GM23338 (cell line): Measurements from ENCODE around the gene PCYT2. TPM values are rescaled to one million over a fixed set of nuclear protein-coding genes. Genes with fewer than 3 reads are reported as not detected.

ENCODE experiments used
- ATAC-seq: fragments of 200-7000 bp; cut with Tn5 transposase; 3 replicates; pipeline ENCODE4 v1.9.1; 2020
- DNase-seq: peaks from one replicate; pipeline ENCODE4 v3.0.0-alpha.2; 2015; ENCODE audit warnings: low spot score
- H2AFZ ChIP-seq: fragments of 200-600 bp; sonication (generic); 2 replicates; pipeline ENCODE4 v1.8.0; 2016; ENCODE audit warnings: antibody characterized with exemption, mild to moderate bottlenecking, moderate library complexity
- H3F3A ChIP-seq: fragments of 200-600 bp; sonication (generic); replicated peaks from 2 replicates; pipeline ENCODE4 v1.8.0; 2017; ENCODE audit warnings: antibody characterized with exemption, mixed run types, low read depth
- H3K27ac ChIP-seq: fragments of 200-600 bp; sonication (generic); 2 replicates; pipeline ENCODE4 v1.6.1; 2016; ENCODE audit warnings: low read depth
- H3K27me3 ChIP-seq: fragments of 200-600 bp; sonication (generic); 2 replicates; pipeline ENCODE4 v1.8.0; 2016; ENCODE audit warnings: mild to moderate bottlenecking, mixed run types, moderate library complexity; ENCODE audit not compliant: insufficient read depth
- H3K36me3 ChIP-seq: fragments of 200-600 bp; sonication (generic); 2 replicates; pipeline ENCODE4 v1.8.0; 2016; ENCODE audit warnings: mild to moderate bottlenecking; ENCODE audit not compliant: insufficient read depth
- H3K4me1 ChIP-seq: fragments of 200-600 bp; sonication (generic); 2 replicates; pipeline ENCODE4 v1.8.0; 2016; ENCODE audit warnings: mild to moderate bottlenecking, moderate library complexity; ENCODE audit not compliant: insufficient read depth
- H3K4me2 ChIP-seq: fragments of 200-600 bp; sonication (generic); 2 replicates; pipeline ENCODE4 v1.7.1; 2017; ENCODE audit warnings: mixed run types
- H3K4me3 ChIP-seq: fragments of 200-600 bp; sonication (generic); 2 replicates; pipeline ENCODE4 v1.6.1; 2016; ENCODE audit warnings: mixed run types
- H3K79me2 ChIP-seq: fragments of 200-600 bp; sonication (generic); replicated peaks from 2 replicates; pipeline ENCODE4 v1.8.0; 2017; ENCODE audit warnings: mild to moderate bottlenecking; ENCODE audit not compliant: insufficient read depth
- H3K9me2 ChIP-seq: fragments of 200-600 bp; sonication (generic); 2 replicates; pipeline ENCODE4 v1.8.0; 2017; ENCODE audit not compliant: insufficient read depth
- H4K20me1 ChIP-seq: fragments of 200-600 bp; sonication (generic); replicated peaks from 2 replicates; pipeline ENCODE4 v1.8.0; 2017; ENCODE audit warnings: mild to moderate bottlenecking; ENCODE audit not compliant: insufficient read depth
- H3K27ac Mint-ChIP-seq: 2 replicates; pipeline ENCODE4 v1.8.0; 2020; ENCODE audit warnings: inconsistent platforms, mild to moderate bottlenecking, moderate library complexity, mixed read lengths
- H3K27me3 Mint-ChIP-seq: 3 replicates; pipeline ENCODE4 v1.8.0; 2022; ENCODE audit warnings: low read depth, mild to moderate bottlenecking, moderate library complexity, mixed read lengths, inconsistent platforms; ENCODE audit not compliant: insufficient read depth, poor library complexity
- H3K36me3 Mint-ChIP-seq: 3 replicates; pipeline ENCODE4 v1.8.0; 2021; ENCODE audit warnings: low read depth, mild to moderate bottlenecking, inconsistent platforms, moderate library complexity, mixed read lengths
- H3K4me1 Mint-ChIP-seq: 3 replicates; pipeline ENCODE4 v1.8.0; 2020; ENCODE audit warnings: mild to moderate bottlenecking, inconsistent platforms, mixed read lengths
- H3K4me3 Mint-ChIP-seq: 3 replicates; pipeline ENCODE4 v1.8.0; 2021; ENCODE audit warnings: moderate library complexity, mild to moderate bottlenecking, inconsistent platforms, mixed read lengths
- H3K9me3 Mint-ChIP-seq: 3 replicates; pipeline ENCODE4 v1.8.0; 2020; ENCODE audit warnings: moderate library complexity, mild to moderate bottlenecking, inconsistent platforms, mixed read lengths
- CREB1 ChIP-seq: fragments of 250-450 bp; sonication (Bioruptor Pico); IDR thresholded peaks from 2 replicates; pipeline ENCODE4 v1.5.0; 2020; ENCODE audit warnings: low read depth, mild to moderate bottlenecking, moderate library complexity
- CTCF ChIP-seq, 2 experiments: fragments of 200-600 bp in 1 of 2; sonication (generic) in 1 of 2; conservative IDR thresholded peaks; 2 replicates each; pipeline versions ENCODE4 v1.5.1 to v1.6.1; 2016 to 2017; ENCODE audit warnings: antibody characterized with exemption in 2 of 2, low read depth in 2 of 2, mild to moderate bottlenecking in 2 of 2, moderate library complexity in 1 of 2
- ETS1 ChIP-seq: IDR thresholded peaks from 2 replicates; pipeline ENCODE4 v1.6.1; 2016; ENCODE audit warnings: antibody characterized with exemption
- EZH2 ChIP-seq: fragments of 200-600 bp; sonication (generic); IDR thresholded peaks from one replicate; pipeline ENCODE4 v1.8.0; 2017; ENCODE audit warnings: antibody characterized with exemption, mild to moderate bottlenecking, low read depth; ENCODE audit not compliant: unreplicated experiment
- EZH2phosphoT487 ChIP-seq: fragments of 200-600 bp; sonication (generic); IDR thresholded peaks from one replicate; pipeline ENCODE4 v1.8.1; 2018; ENCODE audit warnings: antibody characterized with exemption; ENCODE audit not compliant: unreplicated experiment
- JUNB ChIP-seq: IDR thresholded peaks from one replicate; pipeline ENCODE4 v1.6.1; 2016; ENCODE audit warnings: antibody characterized with exemption; ENCODE audit not compliant: unreplicated experiment
- REST ChIP-seq: IDR thresholded peaks from one replicate; pipeline ENCODE4 v1.6.1; 2018; ENCODE audit warnings: antibody characterized with exemption; ENCODE audit not compliant: unreplicated experiment
- STAT1 ChIP-seq: IDR thresholded peaks from one replicate; pipeline ENCODE4 v1.6.1; 2016; ENCODE audit warnings: antibody characterized with exemption; ENCODE audit not compliant: unreplicated experiment
- ZNF114 ChIP-seq: fragments of 250-450 bp; sonication (Bioruptor Pico); IDR thresholded peaks from 2 replicates; pipeline ENCODE4 v1.5.0; 2020; ENCODE audit warnings: mild to moderate bottlenecking, moderate library complexity
- polyA plus RNA-seq: library from polyadenylated mRNA; unstranded; fragments of >200 nt; fragmentation: Nextera tagmentation; extraction: Ambion mirVana; gene quantifications from 2 replicates; pipeline ENCODE4 v1.2.1, GENCODE V29; 2016
- total RNA-seq: library from RNA; depleted of rRNA; stranded (reverse); fragments of >200 nt; shearing (Covaris generic); gene quantifications from 2 replicates; pipeline ENCODE4 v1.2.3, GENCODE V29; 2014
- TF ChIP-seq, protein P1 (sequence below): fragments of 250-450 bp; sonication (Bioruptor Pico); IDR thresholded peaks from 2 replicates; pipeline ENCODE4 v1.5.0; 2020; ENCODE audit warnings: mild to moderate bottlenecking, moderate library complexity

The PCYT2 gene
- total and polyA plus RNA-seq, 2 experiments from 2014 or later = 51.6 to 82.9 TPM

GRCh38 chr17:81955058-81955681, 44.0 kb upstream of the PCYT2 start:
- ATAC-seq (no peak), DNase-seq (no peak)
- peaks cover 6% of the 10 kb centered on the region; the same call in 1 of the 2 replicates for H4K20me1 ChIP-seq
- H3K9me2 ChIP-seq = no peaks in the 10 kb centered on the region
- H3K27ac ChIP-seq = no peak overlapping the region
- H3K36me3 Mint-ChIP-seq = no peaks in the 10 kb centered on the region; the same call in 2 of the 3 replicates
- TF ChIP-seq REST (no peak), STAT1 (no peak), CREB1 (CRISPR knock-in tag) (no peak), JUNB (no peak), EZH2phosphoT487 (no peak), ETS1 (no peak), EZH2 (no peak), ZNF114 (no peak), CTCF (conservative IDR thresholded peaks at IDR 0.05; ENCODE audit: low read depth in 2 of 2) (no peak)
- TF ChIP-seq, protein P1, sequence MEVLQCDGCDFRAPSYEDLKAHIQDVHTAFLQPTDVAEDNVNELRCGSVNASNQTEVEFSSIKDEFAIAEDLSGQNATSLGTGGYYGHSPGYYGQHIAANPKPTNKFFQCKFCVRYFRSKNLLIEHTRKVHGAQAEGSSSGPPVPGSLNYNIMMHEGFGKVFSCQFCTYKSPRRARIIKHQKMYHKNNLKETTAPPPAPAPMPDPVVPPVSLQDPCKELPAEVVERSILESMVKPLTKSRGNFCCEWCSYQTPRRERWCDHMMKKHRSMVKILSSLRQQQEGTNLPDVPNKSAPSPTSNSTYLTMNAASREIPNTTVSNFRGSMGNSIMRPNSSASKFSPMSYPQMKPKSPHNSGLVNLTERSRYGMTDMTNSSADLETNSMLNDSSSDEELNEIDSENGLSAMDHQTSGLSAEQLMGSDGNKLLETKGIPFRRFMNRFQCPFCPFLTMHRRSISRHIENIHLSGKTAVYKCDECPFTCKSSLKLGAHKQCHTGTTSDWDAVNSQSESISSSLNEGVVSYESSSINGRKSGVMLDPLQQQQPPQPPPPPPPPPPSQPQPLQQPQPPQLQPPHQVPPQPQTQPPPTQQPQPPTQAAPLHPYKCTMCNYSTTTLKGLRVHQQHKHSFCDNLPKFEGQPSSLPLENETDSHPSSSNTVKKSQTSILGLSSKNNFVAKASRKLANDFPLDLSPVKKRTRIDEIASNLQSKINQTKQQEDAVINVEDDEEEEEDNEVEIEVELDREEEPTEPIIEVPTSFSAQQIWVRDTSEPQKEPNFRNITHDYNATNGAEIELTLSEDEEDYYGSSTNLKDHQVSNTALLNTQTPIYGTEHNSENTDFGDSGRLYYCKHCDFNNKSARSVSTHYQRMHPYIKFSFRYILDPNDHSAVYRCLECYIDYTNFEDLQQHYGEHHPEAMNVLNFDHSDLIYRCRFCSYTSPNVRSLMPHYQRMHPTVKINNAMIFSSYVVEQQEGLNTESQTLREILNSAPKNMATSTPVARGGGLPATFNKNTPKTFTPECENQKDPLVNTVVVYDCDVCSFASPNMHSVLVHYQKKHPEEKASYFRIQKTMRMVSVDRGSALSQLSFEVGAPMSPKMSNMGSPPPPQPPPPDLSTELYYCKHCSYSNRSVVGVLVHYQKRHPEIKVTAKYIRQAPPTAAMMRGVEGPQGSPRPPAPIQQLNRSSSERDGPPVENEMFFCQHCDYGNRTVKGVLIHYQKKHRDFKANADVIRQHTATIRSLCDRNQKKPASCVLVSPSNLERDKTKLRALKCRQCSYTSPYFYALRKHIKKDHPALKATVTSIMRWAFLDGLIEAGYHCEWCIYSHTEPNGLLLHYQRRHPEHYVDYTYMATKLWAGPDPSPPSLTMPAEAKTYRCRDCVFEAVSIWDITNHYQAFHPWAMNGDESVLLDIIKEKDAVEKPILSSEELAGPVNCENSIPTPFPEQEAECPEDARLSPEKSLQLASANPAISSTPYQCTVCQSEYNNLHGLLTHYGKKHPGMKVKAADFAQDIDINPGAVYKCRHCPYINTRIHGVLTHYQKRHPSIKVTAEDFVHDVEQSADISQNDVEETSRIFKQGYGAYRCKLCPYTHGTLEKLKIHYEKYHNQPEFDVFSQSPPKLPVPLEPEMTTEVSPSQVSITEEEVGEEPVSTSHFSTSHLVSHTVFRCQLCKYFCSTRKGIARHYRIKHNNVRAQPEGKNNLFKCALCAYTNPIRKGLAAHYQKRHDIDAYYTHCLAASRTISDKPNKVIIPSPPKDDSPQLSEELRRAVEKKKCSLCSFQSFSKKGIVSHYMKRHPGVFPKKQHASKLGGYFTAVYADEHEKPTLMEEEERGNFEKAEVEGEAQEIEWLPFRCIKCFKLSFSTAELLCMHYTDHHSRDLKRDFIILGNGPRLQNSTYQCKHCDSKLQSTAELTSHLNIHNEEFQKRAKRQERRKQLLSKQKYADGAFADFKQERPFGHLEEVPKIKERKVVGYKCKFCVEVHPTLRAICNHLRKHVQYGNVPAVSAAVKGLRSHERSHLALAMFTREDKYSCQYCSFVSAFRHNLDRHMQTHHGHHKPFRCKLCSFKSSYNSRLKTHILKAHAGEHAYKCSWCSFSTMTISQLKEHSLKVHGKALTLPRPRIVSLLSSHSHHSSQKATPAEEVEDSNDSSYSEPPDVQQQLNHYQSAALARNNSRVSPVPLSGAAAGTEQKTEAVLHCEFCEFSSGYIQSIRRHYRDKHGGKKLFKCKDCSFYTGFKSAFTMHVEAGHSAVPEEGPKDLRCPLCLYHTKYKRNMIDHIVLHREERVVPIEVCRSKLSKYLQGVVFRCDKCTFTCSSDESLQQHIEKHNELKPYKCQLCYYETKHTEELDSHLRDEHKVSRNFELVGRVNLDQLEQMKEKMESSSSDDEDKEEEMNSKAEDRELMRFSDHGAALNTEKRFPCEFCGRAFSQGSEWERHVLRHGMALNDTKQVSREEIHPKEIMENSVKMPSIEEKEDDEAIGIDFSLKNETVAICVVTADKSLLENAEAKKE (CRISPR knock-in tag) = no peak
- H3K27me3 Mint-ChIP-seq = peaks cover 40% of the 10 kb centered on the region
- H3K9me3 Mint-ChIP-seq = peaks cover 3% of the 10 kb centered on the region; the same call in 1 of the 3 replicates
- no peak overlapping the region for H2AFZ ChIP-seq
- H3F3A ChIP-seq = no peaks in the 10 kb centered on the region
- H3K4me1 Mint-ChIP-seq = no peaks in the 10 kb centered on the region; the same call in 2 of the 3 replicates
- H3K4me3 Mint-ChIP-seq = no peak overlapping the region
- no peaks in the 10 kb centered on the region for H3K36me3 ChIP-seq
- no peak overlapping the region for H3K27ac Mint-ChIP-seq
- no peak overlapping the region for H3K4me3 ChIP-seq
- H3K4me2 ChIP-seq = no peak overlapping the region
- no peaks in the 10 kb centered on the region for H3K4me1 ChIP-seq
- peaks cover 35% of the 10 kb centered on the region for H3K27me3 ChIP-seq
- H3K79me2 ChIP-seq = no peaks in the 10 kb centered on the region
